ENCODE data around the gene CSRP2. TPM values are rescaled to one million over a fixed set of nuclear protein-coding genes. Genes with fewer than 3 reads are reported as not detected.

CSRP2 gene
- 10 to 100 TPM; 20.7 to 32.7 (median 29.5) TPM for total RNA-seq (2021; fragmentation: NEBNext Ultra II Directional; extraction: Animal tissue kit (Norgen Biotek cat#: 25700))
- long read RNA-seq, transcript CSRP2-201 (6 exons, 943 nt): major isoform, 29 of 37 reads
- long read RNA-seq, partial matches to known transcripts: 2 of 37 reads
- long read RNA-seq, other reads (novel, unspliced or antisense): 2 of 37 reads

DNA sequence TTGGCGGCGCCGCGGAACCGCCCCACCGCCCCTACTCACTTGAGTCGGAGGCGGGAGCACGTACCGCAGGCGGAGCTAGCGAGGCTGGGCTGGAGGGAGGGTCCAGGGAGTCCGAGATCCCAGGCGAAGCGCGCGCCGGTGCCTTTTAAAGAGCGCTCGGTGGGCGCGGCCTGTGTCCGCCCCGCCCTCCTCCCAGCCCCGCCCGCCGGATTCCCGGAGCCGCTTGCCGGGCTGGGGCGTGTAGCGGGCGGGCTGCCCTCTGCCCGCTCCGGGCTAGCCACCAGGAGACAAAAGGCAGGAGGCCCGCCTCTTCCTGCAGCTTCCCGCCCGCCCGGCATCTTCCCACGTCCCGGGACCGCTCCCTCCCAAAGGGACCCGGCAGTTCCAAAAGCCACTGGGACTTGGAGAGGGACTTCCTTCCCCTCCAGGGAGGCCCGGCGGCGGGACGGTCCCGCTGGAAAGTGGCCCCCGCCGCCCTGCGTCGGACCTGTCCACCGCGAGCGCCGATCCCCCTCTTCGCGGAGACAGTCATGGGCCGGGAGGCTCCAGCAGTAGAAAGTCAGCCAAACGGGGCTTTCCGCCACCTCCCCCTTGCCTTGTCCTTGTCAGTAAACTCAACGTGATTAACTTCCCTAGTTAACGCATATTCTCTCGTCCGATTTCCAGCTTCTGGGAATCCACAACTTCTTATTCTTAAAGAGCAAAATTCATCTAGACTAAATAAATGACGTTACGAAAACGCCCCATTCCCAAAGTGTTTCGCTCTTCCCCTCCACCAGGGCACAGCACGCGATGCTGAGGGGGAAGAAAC lies at the start of gene CSRP2:
Gene CSRP2 (minus strand): TSS at position 121 of the 811 bp plus-strand sequence. CDS start 12,759 bp downstream, outside the sequence.
- Mint-ChIP-seq H3K27me3 (ENCODE audit: insufficient read depth) (peaks cover 2% of the 10 kb centered on the region; the same call in 1 of the 2 replicates), H3K9me3 (peaks cover 10% of the 10 kb centered on the region; the same call in 1 of the 2 replicates), H3K27ac (peak within 1 kb of the TSS; percentile 93), H3K4me1 (ENCODE audit: low read depth) (peaks cover 47% of the 10 kb centered on the region), H3K36me3 (ENCODE audit: low read depth) (0 out of 2 replicates have a peak, but pooled peaks cover 5% of the 10 kb centered on the region), H3K4me3 (peak within 1 kb of the TSS; percentile 95)
- DNase-seq: peak; percentile 58
- TF ChIP-seq, protein P1, sequence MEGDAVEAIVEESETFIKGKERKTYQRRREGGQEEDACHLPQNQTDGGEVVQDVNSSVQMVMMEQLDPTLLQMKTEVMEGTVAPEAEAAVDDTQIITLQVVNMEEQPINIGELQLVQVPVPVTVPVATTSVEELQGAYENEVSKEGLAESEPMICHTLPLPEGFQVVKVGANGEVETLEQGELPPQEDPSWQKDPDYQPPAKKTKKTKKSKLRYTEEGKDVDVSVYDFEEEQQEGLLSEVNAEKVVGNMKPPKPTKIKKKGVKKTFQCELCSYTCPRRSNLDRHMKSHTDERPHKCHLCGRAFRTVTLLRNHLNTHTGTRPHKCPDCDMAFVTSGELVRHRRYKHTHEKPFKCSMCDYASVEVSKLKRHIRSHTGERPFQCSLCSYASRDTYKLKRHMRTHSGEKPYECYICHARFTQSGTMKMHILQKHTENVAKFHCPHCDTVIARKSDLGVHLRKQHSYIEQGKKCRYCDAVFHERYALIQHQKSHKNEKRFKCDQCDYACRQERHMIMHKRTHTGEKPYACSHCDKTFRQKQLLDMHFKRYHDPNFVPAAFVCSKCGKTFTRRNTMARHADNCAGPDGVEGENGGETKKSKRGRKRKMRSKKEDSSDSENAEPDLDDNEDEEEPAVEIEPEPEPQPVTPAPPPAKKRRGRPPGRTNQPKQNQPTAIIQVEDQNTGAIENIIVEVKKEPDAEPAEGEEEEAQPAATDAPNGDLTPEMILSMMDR (IDR thresholded peaks at IDR 0.05): peak; percentile 54

DNA sequence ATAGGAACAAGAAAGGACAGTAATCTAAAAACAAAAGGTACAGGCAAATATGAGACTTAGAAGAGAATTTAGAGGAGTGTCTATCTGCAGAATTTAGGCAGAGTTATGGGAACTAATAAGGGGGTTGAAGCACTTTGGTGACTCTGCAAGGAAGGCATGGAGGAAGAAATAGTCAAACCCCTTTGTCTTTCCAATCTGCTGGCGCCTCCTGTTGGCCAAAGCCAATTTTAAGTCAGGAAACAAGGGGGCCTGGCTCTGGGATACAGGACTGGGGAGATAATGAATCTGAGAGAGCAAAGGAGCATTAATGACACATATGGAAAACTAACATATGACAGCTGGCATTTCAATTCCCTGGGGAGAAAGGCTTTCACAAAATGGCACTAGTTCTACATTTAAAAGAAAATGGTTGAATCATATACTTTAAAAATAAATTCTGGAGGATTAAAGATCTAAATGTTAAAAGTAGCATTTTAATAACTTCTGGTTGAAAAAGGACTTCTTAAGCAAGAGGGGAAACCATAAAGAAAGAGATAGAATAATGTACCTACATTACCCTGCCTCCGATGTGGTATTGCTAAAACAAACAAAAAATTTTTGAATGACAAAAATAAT lies 48.5 kb upstream of the CSRP2 start:
- Mint-ChIP-seq H3K4me3 (no peak overlapping the region), H3K9me3 (no peaks in the 10 kb centered on the region), H3K27me3 (ENCODE audit: insufficient read depth) (peaks cover 13% of the 10 kb centered on the region), H3K4me1 (ENCODE audit: low read depth) (peaks cover 16% of the 10 kb centered on the region), H3K36me3 (ENCODE audit: low read depth) (no peaks in the 10 kb centered on the region), H3K27ac (no peak overlapping the region)
- peak; percentile 39 for DNase-seq
- TF ChIP-seq, protein P1 (IDR thresholded peaks at IDR 0.05): peak; percentile 83

DNA sequence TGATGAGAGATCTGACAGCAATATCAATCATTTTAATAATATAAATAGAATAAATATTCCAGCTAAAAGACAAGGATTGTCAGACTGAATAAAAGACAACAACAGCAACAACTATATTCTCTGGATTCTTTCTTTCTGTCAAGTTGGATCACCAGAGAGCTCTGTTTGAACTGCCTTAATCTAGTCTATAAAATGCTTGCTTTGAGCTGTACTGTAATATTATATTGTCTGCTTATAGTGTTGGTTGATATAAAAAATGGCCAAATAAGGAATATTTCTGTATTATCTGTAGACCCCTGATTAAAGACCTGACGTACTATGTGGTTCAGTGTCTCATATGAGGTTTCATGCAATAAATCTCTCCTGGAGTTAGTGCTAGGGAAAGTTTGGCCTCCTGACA lies 46.3 kb upstream of the CSRP2 start:
- H3K4me1 Mint-ChIP-seq (ENCODE audit: low read depth): peaks cover 16% of the 10 kb centered on the region
- H3K36me3 Mint-ChIP-seq (ENCODE audit: low read depth): no peaks in the 10 kb centered on the region
- no peak for DNase-seq
- TF ChIP-seq, protein P1 (IDR thresholded peaks at IDR 0.05): no peak
- no peak overlapping the region for H3K4me3 Mint-ChIP-seq
- no peak overlapping the region for H3K27ac Mint-ChIP-seq
- H3K27me3 Mint-ChIP-seq (ENCODE audit: insufficient read depth): peaks cover 6% of the 10 kb centered on the region; the same call in 1 of the 2 replicates
- H3K9me3 Mint-ChIP-seq: no peaks in the 10 kb centered on the region

DNA sequence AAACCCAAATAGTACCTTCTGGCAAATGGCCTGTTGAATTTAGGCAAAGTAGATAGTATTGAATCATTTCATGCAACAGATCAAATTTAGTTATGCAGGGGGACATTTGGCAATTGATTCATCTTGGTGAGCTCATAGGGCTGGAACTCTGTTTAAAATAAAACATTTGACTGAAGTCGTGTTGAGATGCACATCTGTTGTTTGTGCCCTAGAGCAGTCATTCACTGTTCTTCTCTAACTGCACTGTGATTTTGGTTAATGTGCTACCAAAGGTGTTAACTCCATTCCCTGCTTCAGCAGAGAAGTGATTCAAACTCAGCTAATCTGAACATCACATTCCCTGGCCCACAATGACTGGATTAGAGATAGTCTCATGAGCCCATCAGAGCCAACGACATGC lies 44.0 kb upstream of the CSRP2 start:
- H3K4me3 Mint-ChIP-seq: no peak overlapping the region
- H3K27me3 Mint-ChIP-seq (ENCODE audit: insufficient read depth): peaks cover 4% of the 10 kb centered on the region; the same call in 1 of the 2 replicates
- H3K27ac Mint-ChIP-seq: no peak overlapping the region
- DNase-seq: no peak
- no peaks in the 10 kb centered on the region for H3K36me3 Mint-ChIP-seq (ENCODE audit: low read depth)
- H3K9me3 Mint-ChIP-seq: no peaks in the 10 kb centered on the region
- TF ChIP-seq, protein P1 (IDR thresholded peaks at IDR 0.05): no peak
- peaks cover 16% of the 10 kb centered on the region for H3K4me1 Mint-ChIP-seq (ENCODE audit: low read depth)

DNA sequence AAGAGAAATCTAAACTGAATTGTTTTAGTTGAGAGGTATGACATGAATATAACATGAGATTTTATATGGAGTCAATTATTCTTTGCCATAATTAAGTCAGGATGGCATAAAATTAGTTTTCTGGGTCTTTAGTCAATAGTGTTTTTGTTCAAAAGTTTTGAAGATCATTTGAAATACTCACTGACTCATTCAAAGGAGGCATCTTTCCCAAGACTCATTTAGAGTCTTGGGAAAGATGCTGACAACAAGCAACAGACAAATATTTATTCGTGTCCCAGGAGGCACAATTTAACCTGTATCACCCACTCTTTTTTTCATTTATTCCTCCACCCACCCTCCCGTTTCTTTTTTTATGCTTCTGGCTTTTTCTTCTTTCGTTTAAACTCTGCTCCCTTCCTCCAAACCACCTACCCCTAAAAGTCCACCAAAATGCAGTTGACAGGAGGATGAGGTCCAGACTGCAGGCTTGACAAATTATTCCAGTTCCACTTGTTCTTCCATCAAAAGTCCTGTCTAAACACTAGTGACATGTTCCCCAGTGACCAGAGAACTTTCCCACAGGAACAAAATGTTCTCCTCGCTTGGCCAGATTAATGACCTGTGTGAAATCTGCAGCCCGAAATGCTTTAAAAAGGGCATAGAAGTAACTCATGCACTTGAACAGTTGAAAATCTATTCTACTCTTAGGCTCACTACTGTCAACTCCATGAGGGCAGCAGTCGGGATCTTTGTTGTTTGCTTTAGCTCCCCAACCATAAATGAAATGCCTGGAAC lies 43.3 kb upstream of the CSRP2 start:
- no peak overlapping the region for H3K27ac Mint-ChIP-seq
- H3K4me3 Mint-ChIP-seq: no peak overlapping the region
- TF ChIP-seq, protein P1 (IDR thresholded peaks at IDR 0.05): no peak
- H3K36me3 Mint-ChIP-seq (ENCODE audit: low read depth): no peaks in the 10 kb centered on the region
- 0 out of 2 replicates have a peak, but pooled peaks cover 4% of the 10 kb centered on the region for H3K27me3 Mint-ChIP-seq (ENCODE audit: insufficient read depth)
- DNase-seq: no peak
- no peaks in the 10 kb centered on the region for H3K9me3 Mint-ChIP-seq
- peaks cover 12% of the 10 kb centered on the region for H3K4me1 Mint-ChIP-seq (ENCODE audit: low read depth)

Measured in HFFc6 (cell line).